ENCODE measurements around the gene ANO3.

ANO3 gene

GRCh38 chr11:26323837-26324236 lies 8.1 kb upstream of the ANO3 start:
- Histone ChIP-seq H3K9me2 (replicated peaks; ENCODE audit: insufficient read depth, low read length) (no peaks in the 10 kb centered on the region), H3K9ac (ENCODE audit: low read length) (no peak overlapping the region), H3K79me2 (ENCODE audit: insufficient read depth, low read length) (no peaks in the 10 kb centered on the region), H2AFZ (ENCODE audit: low read depth, low read length, severe bottlenecking) (no peak overlapping the region), H3F3A (ENCODE audit: insufficient read depth) (no peaks in the 10 kb centered on the region), H4K20me1 (ENCODE audit: low read depth, low read length) (no peaks in the 10 kb centered on the region), H3K36me3 (ENCODE audit: low read length) (no peaks in the 10 kb centered on the region), H3K9me3 (ENCODE audit: insufficient read depth, low read length) (no peaks in the 10 kb centered on the region), H3K27ac (ENCODE audit: low read depth, low read length) (no peak overlapping the region), H3K4me3 (ENCODE audit: insufficient read depth, low read length, poor library complexity, severe bottlenecking) (no peak overlapping the region), H3K27me3 (ENCODE audit: low read length) (no peaks in the 10 kb centered on the region), H3K4me2 (ENCODE audit: low read depth, low read length, poor library complexity, severe bottlenecking) (no peak overlapping the region)
- no peak for TF ChIP-seq EZH2phosphoT487 (conservative IDR thresholded peaks at IDR 0.05; ENCODE audit: low read length)
- TF ChIP-seq CTCF (IDR thresholded peaks at IDR 0.05; ENCODE audit: insufficient read depth, low read length, poor library complexity, severe bottlenecking) = no peak

DNA sequence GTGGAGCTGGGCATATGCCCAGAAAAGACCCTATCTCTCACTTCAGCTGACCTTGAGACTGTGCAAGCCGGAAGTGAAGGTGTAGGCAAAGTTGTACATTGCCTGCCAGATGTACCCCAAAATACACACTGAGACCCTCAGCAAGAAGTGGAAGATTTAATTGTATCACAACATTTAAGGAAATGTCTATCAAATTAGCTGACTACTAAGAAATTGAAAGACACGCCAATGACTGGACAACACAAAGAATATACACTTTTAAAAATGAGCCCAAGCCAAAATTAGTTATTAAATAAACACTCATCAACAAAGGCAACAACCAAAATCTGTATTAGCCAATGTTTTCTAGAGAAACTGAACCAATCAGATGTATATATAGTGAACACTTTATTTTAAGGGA lies 7.7 kb upstream of the ANO3 start:
- Histone ChIP-seq H3K4me2 (ENCODE audit: low read depth, low read length, poor library complexity, severe bottlenecking) (no peak overlapping the region), H3K79me2 (ENCODE audit: insufficient read depth, low read length) (no peaks in the 10 kb centered on the region), H3K36me3 (ENCODE audit: low read length) (no peaks in the 10 kb centered on the region), H3K9me3 (ENCODE audit: insufficient read depth, low read length) (no peaks in the 10 kb centered on the region), H4K20me1 (ENCODE audit: low read depth, low read length) (no peaks in the 10 kb centered on the region), H3K9me2 (replicated peaks; ENCODE audit: insufficient read depth, low read length) (no peaks in the 10 kb centered on the region), H3F3A (ENCODE audit: insufficient read depth) (no peaks in the 10 kb centered on the region), H3K27me3 (ENCODE audit: low read length) (no peaks in the 10 kb centered on the region), H3K4me3 (ENCODE audit: insufficient read depth, low read length, poor library complexity, severe bottlenecking) (no peak overlapping the region), H2AFZ (ENCODE audit: low read depth, low read length, severe bottlenecking) (no peak overlapping the region), H3K9ac (ENCODE audit: low read length) (no peak overlapping the region), H3K27ac (ENCODE audit: low read depth, low read length) (no peak overlapping the region)
- TF ChIP-seq EZH2phosphoT487 (conservative IDR thresholded peaks at IDR 0.05; ENCODE audit: low read length) (no peak), CTCF (IDR thresholded peaks at IDR 0.05; ENCODE audit: insufficient read depth, low read length, poor library complexity, severe bottlenecking) (no peak)

DNA sequence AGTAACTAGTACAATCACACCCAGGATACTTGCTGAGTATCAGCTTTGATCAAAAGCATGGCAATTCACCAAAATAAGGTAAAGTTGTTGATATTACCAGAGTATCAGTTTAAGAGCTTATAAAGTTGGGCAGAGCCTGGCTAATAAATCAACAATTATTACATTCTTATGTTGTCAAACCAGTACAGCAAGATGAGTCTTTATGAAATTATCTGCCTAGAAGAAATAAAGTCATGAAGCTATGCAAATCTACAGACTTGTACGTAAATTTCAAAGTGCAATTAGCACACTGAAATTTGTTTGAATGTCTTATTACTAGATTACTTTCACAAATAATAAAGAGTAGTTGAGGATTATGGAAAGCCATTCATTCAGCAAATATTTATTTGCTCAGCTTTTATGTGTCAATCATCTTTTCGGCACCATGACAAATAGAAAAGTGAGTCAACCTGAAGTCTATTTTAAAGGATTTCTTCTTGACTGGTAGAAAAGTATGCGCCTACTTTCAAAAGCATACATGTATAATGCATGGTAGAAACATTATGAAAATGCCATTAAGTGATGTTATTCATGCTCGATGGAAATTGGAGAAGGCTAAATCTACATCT lies 5.0 kb upstream of the ANO3 start:
- Histone ChIP-seq H3K9me2 (replicated peaks; ENCODE audit: insufficient read depth, low read length) (no peaks in the 10 kb centered on the region), H4K20me1 (ENCODE audit: low read depth, low read length) (no peaks in the 10 kb centered on the region), H3K36me3 (ENCODE audit: low read length) (no peaks in the 10 kb centered on the region), H3K4me2 (ENCODE audit: low read depth, low read length, poor library complexity, severe bottlenecking) (no peak overlapping the region), H3K9me3 (ENCODE audit: insufficient read depth, low read length) (no peaks in the 10 kb centered on the region), H3K79me2 (ENCODE audit: insufficient read depth, low read length) (no peaks in the 10 kb centered on the region), H3F3A (ENCODE audit: insufficient read depth) (no peaks in the 10 kb centered on the region), H3K27ac (ENCODE audit: low read depth, low read length) (no peak overlapping the region), H2AFZ (ENCODE audit: low read depth, low read length, severe bottlenecking) (no peak overlapping the region), H3K4me3 (ENCODE audit: insufficient read depth, low read length, poor library complexity, severe bottlenecking) (no peak overlapping the region), H3K27me3 (ENCODE audit: low read length) (no peaks in the 10 kb centered on the region), H3K9ac (ENCODE audit: low read length) (no peak overlapping the region)
- TF ChIP-seq CTCF (IDR thresholded peaks at IDR 0.05; ENCODE audit: insufficient read depth, low read length, poor library complexity, severe bottlenecking) = no peak
- no peak for TF ChIP-seq EZH2phosphoT487 (conservative IDR thresholded peaks at IDR 0.05; ENCODE audit: low read length)
